ENCODE data around the gene MAD1L1. TPM values are rescaled to one million over a fixed set of nuclear protein-coding genes. Genes with fewer than 3 reads are reported as not detected.
"Not testable (repeated sequence)": the region's sequence is repeated elsewhere in the genome, so short reads cannot be mapped to it uniquely, and the experiment has no call there.

MAD1L1 gene
- total RNA-seq, 1 experiment from 2014 or later = 50.8 TPM

GRCh38 chr7:2270495-2270894 is 37.8 kb upstream of the MAD1L1 start:
- no peak for TF ChIP-seq EZH2 (IDR thresholded peaks at IDR 0.05; ENCODE audit: low read depth)
- TF ChIP-seq, protein P1, sequence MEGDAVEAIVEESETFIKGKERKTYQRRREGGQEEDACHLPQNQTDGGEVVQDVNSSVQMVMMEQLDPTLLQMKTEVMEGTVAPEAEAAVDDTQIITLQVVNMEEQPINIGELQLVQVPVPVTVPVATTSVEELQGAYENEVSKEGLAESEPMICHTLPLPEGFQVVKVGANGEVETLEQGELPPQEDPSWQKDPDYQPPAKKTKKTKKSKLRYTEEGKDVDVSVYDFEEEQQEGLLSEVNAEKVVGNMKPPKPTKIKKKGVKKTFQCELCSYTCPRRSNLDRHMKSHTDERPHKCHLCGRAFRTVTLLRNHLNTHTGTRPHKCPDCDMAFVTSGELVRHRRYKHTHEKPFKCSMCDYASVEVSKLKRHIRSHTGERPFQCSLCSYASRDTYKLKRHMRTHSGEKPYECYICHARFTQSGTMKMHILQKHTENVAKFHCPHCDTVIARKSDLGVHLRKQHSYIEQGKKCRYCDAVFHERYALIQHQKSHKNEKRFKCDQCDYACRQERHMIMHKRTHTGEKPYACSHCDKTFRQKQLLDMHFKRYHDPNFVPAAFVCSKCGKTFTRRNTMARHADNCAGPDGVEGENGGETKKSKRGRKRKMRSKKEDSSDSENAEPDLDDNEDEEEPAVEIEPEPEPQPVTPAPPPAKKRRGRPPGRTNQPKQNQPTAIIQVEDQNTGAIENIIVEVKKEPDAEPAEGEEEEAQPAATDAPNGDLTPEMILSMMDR (conservative IDR thresholded peaks at IDR 0.05) = no peak
- Histone ChIP-seq H3K4me1 (replicated peaks; ENCODE audit: insufficient read depth) (peaks cover 38% of the 10 kb centered on the region), H3K4me3 (no peak overlapping the region; the same call in 1 of the 2 replicates), H3K9me2 (ENCODE audit: insufficient read depth) (no peaks in the 10 kb centered on the region), H3F3A (ENCODE audit: insufficient read depth, low read depth) (peaks cover 37% of the 10 kb centered on the region), H3K27me3 (ENCODE audit: insufficient read depth, low read depth) (no peaks in the 10 kb centered on the region), H2AFZ (no peak overlapping the region), H3K79me2 (ENCODE audit: low read depth) (no peaks in the 10 kb centered on the region), H3K9me3 (ENCODE audit: insufficient read depth, low read depth) (no peaks in the 10 kb centered on the region), H3K27ac (peak overlapping the region; percentile 78), H3K4me2 (peak overlapping the region; percentile 85), H4K20me1 (ENCODE audit: insufficient read depth) (0 out of 2 replicates have a peak, but pooled peaks cover 5% of the 10 kb centered on the region), H3K36me3 (ENCODE audit: low read depth) (no peaks in the 10 kb centered on the region)
- POLR2A ChIA-PET (ENCODE audit: unreplicated experiment) = interaction anchor here (0.7 kb wide), 1 partner anchor 255 kb away, joined by 29 read pairs; no protein-coding TSS in a partner anchor
- no TSS peak for BruUV-seq (replicated peaks)
- CTCF ChIA-PET = no interaction called here
- intact Hi-C loops (cut with micrococcal nuclease; ENCODE audit: unreplicated experiment) = loop anchor here (2.0 kb wide), 1 partner anchor 36 kb away; no protein-coding TSS in a partner anchor
- DNase-seq = no peak

DNA sequence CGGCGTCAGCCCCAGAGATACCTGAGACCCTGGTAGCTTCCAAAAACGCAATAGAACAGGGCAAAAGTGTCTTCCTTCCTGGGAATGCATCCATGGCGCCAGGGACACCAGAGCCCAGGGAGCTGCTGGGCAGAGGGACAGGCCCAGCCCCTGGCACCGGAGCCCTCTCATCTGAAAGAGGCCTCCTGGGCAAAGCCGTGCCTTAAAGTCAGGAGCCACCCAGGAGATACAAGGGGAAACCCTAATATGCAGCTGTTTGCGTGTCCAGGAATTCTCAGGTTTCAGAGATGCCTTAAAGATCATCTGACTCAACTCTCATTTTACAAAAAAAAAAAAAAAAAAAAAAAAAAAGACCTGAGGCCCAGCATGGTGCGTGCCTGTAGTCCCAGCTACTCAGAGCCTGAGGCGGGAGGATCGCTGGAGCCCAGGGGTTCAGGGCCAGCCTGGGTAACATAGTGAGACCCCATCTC is 37.3 kb upstream of the MAD1L1 start:
- BruUV-seq (replicated peaks) = no TSS peak
- Histone ChIP-seq H2AFZ (no peak overlapping the region), H3K27me3 (ENCODE audit: insufficient read depth, low read depth) (no peaks in the 10 kb centered on the region), H3K36me3 (ENCODE audit: low read depth) (no peaks in the 10 kb centered on the region), H3K4me3 (peak overlapping the region; percentile 43; the same call in 1 of the 2 replicates), H4K20me1 (ENCODE audit: insufficient read depth) (0 out of 2 replicates have a peak, but pooled peaks cover 5% of the 10 kb centered on the region), H3K27ac (peak overlapping the region; percentile 78), H3F3A (ENCODE audit: insufficient read depth, low read depth) (peaks cover 38% of the 10 kb centered on the region), H3K79me2 (ENCODE audit: low read depth) (no peaks in the 10 kb centered on the region), H3K4me1 (replicated peaks; ENCODE audit: insufficient read depth) (peaks cover 41% of the 10 kb centered on the region), H3K4me2 (peak overlapping the region; percentile 85), H3K9me2 (ENCODE audit: insufficient read depth) (no peaks in the 10 kb centered on the region), H3K9me3 (ENCODE audit: insufficient read depth, low read depth) (no peaks in the 10 kb centered on the region)
- TF ChIP-seq EZH2 (IDR thresholded peaks at IDR 0.05; ENCODE audit: low read depth) = no peak
- TF ChIP-seq, protein P1 (conservative IDR thresholded peaks at IDR 0.05) = no peak
- ChIA-PET CTCF (interaction anchor here (0.7 to 0.8 kb wide), 3 partner anchors 9 to 714 kb away, joined by 3 read pairs; partner anchors contain the start of genes MRM2, NUDT1 and TMEM184A), POLR2A (ENCODE audit: unreplicated experiment) (interaction anchor here (0.6 to 0.7 kb wide), 2 partner anchors 37 to 255 kb away, joined by 3 to 29 read pairs; no protein-coding TSS in a partner anchor)
- DNase-seq = peak; percentile 59 to 76
- intact Hi-C loops (cut with micrococcal nuclease; ENCODE audit: unreplicated experiment) = loop anchor here (2.0 kb wide), 1 partner anchor 37 kb away; no protein-coding TSS in a partner anchor

GRCh38 chr7:2269089-2269990 is 36.6 kb upstream of the MAD1L1 start:
- ChIA-PET POLR2A (ENCODE audit: unreplicated experiment) (interaction anchor here (0.6 kb wide), 1 partner anchor 38 kb away, joined by 3 read pairs; no protein-coding TSS in a partner anchor), CTCF (interaction anchor here (0.6 to 0.8 kb wide), 4 partner anchors 8 to 713 kb away, joined by 3 to 4 read pairs (median 3); partner anchors contain the start of genes MRM2, NUDT1 and TMEM184A)
- intact Hi-C loops (cut with micrococcal nuclease; ENCODE audit: unreplicated experiment); H3K27me3 ChIP-seq (ENCODE audit: insufficient read depth, low read depth); H3K36me3 ChIP-seq (ENCODE audit: low read depth); H3K79me2 ChIP-seq (ENCODE audit: low read depth); H3K9me2 ChIP-seq (ENCODE audit: insufficient read depth); H4K20me1 ChIP-seq (ENCODE audit: insufficient read depth); H2AFZ ChIP-seq; H3K9me3 ChIP-seq (ENCODE audit: insufficient read depth, low read depth): not testable (repeated sequence)
- peak overlapping the region; percentile 85 for H3K4me2 ChIP-seq
- H3K27ac ChIP-seq = peak overlapping the region; percentile 78
- H3F3A ChIP-seq (ENCODE audit: insufficient read depth, low read depth) = peaks cover 38% of the 10 kb centered on the region
- peak; percentile 50 to 76 for DNase-seq
- TSS peak; percentile 38 for BruUV-seq (replicated peaks)
- peaks cover 41% of the 10 kb centered on the region for H3K4me1 ChIP-seq (replicated peaks; ENCODE audit: insufficient read depth)
- H3K4me3 ChIP-seq = peak overlapping the region; percentile 43; the same call in 1 of the 2 replicates

Measured in PC-9 (cell line).